Cerebellar nuclear complex (tissue), 1 donor: Measurements from ENCODE around the gene PLA2G6.
"Not testable (repeated sequence)": the region's sequence is repeated elsewhere in the genome, so short reads cannot be mapped to it uniquely, and the experiment has no call there.

Source experiments
- DNase-seq, 2 experiments: peaks; one replicate each; lab custom pipeline; 2025; lab: John Stamatoyannopoulos, UW

PLA2G6 gene

DNA sequence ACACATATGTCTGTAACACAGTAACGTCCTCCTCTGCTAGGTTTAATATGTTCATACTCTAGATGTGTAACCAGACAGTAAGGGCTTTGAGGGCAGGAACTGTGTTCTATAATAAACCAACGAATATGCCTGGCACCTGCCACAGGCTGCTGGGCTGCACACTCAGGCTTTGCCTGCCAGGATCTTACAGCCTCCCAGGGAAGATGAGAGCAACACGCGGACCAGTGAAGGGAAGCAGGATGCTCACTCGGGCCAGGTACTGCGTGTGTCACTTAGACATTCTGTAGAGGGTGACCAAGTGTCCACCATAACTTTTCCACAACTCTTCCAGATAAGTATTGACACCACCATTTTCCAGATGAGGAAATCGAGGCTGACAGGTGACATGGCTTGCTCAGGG lies 49.5 kb downstream of the PLA2G6 start:
- DNase-seq = no peak

- no peak for DNase-seq
These were observed 50.2 kb downstream of the PLA2G6 start for GRCh38 chr22:38131399-38131798.

DNA sequence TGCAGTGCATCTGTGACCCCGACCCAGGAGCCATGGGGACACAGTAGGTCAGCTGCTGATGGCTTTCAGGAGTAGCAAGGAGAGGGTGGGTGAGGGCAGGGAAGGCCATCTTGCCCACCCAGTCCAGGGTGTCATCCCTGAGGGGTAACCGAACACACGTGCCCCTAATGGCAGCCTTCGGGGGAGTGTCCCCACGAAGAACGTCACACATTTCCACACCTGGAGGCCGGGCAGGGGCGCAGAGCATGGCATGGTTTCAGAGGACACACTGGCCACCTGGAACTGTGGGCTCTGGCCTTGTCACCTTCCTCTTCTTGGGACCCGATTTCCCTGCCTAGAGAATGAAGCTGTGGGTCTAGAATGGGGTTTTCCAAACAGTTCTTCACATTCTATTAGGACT lies 51.8 kb downstream of the PLA2G6 start:
- DNase-seq = no peak

DNA sequence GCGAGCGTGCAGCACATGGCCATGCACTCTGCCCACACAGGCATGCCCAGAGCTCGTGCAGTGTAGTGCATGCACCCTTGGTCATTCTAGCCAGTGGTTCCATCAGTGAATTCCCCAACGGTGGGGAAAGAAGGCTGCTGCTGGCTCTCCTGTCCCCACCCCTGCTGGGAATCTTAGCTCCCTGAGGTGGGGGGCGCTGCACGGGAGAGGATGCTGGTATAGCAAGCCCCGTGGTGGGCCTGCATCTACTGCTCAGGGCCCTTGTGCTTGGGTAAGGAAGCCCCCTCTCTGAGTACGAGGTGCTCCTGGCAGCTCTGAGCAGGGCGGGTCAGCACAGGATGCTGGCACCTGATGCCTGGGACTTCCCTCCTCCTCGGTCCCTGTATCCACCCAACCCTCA lies 52.6 kb downstream of the PLA2G6 start:
- DNase-seq = no peak

DNA sequence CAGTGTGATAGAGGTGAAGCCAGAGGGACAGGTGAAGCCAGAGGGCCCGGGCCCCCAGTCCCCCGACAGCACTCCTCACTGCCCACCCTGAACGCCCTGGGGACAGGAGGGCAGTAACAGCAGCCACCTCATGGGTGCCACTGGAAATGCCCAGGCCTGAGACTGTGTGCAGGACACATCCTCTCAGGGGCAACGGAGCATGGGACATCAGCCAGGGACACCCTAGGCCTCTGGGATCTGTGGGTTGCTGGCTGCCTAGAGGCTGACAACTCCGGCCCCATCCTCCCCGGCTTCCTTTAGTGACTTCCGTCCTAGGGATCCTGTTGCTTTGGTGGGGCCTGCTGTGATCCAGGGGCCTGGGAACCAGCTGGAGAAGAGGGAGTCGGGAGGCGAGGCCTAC lies 53.8 kb downstream of the PLA2G6 start:
- DNase-seq = no peak

- no peak for DNase-seq
These were observed 54.5 kb downstream of the PLA2G6 start for GRCh38 chr22:38126928-38127668.

DNA sequence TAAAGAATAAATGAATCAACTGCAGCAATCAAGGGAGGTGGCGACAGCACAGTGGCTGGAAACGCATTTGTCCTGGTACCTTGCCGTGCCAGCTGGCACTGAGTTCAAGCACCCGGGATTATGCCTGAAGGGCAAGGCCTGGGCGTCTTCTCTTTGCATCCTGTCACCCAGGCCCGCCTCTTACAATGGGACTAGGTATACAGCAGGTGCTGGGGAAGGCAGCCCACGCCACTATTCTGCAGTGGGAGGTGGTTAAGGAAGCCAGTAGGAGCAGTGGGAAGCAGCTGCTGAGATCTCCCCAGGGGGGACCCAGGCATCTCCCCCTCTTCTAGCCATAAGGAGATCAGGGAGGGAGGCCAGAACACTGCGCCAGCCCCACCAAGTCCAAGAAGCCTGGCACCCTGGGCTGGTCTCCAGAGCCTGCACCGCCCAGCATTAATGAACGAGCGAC lies 55.9 kb downstream of the PLA2G6 start:
- DNase-seq = no peak

GRCh38 chr22:38125038-38125610 lies 56.5 kb downstream of the PLA2G6 start:
- DNase-seq = no peak

DNA sequence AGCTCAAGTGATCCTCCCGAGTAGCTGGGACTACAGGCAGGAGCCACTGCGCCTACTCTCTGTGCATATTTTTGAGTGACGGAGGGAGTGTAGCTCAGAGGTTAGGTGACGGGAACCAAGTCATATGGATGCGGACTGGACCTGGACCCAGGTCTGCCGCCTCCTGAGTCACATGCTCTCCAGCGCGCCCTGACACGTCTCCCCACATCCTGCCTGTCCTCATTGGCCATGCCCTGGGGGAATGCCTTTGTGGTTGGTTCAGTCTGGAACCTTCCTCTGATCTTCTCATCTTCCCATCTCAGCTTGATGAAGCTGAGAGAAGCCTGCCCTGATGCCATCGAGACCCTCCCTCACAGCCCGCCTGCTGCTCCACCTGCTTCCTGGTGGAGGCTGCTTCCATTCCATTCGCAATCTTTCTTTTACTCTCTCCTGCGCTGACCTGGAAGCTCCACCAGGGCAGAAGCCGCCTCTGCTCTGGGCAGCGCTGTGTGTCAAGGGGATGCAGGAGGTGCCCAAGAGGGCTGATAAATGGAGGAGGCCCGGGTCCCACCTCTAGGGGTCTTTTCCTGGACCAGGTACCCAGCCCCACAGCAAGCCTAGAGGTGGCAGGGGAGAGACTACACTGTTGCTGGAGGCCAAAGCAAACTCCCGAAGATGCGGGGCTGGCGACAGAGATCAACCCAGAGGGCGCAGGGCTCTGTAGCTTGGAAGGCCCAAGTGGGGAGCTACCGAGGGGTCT lies 57.2 kb downstream of the PLA2G6 start:
- no peak for DNase-seq

DNA sequence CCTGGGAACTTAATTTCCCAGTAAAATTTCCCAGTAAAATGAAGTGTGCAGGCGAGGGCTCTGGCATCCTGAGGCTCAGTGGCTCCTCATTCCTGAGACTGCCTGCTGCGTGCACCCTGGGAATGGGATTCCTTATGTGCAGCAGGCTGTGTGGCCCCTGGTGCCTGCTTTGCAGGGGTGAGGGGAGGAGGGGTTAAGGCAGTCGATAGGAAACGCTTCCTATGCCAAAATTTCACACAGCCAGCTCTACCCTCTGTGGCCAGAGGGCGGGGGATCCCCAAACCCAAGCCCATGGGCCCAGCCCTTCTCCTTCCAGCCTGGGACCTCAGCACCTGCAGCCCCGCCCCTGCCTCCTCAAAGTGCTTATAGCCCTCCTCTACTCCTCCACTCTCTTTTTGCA lies 59.0 kb downstream of the PLA2G6 start:
- DNase-seq = no peak

- DNase-seq = no peak
These were observed 61.1 kb downstream of the PLA2G6 start for GRCh38 chr22:38120359-38121110.

- not testable (repeated sequence) for DNase-seq
These were observed 62.9 kb downstream of the PLA2G6 start for GRCh38 chr22:38118747-38119146.

DNA sequence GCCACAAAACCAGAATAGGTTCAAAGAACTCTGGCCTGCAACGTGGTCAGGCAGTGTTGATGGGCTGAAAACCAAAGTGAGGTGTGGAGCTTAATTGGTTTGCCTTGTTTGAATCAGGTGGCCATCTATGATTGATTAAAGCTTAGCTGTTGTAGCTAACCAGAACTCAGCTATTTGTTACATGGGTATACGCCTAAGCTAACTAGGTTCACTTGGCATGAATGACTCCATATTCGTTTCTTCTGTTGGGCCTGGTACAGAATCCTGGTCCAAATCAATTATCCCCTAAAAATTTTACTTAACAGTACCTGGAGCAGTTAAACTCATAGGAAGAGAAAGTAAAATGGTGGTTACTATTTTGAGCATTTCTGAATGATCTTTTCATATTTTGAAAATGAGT lies 63.4 kb downstream of the PLA2G6 start:
- no peak for DNase-seq

GRCh38 chr22:38117556-38117955 lies 64.1 kb downstream of the PLA2G6 start:
- DNase-seq = not testable (repeated sequence)

DNA sequence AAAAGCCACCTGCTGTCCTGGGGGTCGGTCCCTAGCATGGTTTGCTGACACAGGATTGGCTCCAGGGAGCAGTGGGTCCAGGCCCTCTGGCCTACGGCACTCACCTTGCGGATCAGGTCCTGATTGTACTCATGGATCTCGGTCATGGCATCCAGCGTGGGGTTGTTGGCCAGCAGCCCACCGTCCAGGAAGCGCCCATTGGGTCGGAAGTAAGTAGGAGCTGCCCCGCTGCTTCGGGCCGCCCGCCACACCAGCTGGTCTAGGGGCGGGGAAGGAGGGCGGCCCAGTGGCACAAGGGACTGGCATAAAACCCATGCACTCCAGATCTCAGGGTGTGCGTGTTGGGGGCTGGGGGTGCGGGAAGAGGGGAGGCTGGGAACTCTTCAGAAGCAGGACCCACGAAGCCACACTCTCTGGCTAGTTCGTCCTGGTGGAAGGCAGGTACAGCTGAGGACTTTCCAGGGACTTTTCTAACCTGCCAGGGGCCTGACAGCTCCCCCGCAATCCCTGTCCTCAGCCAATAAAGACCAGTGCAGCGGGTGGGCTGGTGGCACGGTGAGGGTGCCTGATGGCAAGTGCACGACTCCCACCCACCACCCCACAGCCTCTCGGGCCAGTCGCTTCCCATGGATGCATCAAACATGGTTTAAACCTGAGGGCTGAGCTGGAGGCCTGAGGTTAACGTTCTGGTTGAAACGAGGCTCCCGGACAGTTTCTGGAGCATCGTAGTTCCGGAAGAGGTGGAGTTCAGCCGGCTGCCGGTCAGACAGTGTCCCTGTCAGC lies 66.0 kb downstream of the PLA2G6 start:
- peak in 1 of 2 experiments; percentile 7 for DNase-seq

- DNase-seq = peak in 1 of 2 experiments; percentile 53
These were observed 66.9 kb downstream of the PLA2G6 start for GRCh38 chr22:38114484-38115398.

GRCh38 chr22:38112381-38112780 lies 69.2 kb downstream of the PLA2G6 start:
- DNase-seq = no peak

- DNase-seq = no peak
These were observed 69.7 kb downstream of the PLA2G6 start for GRCh38 chr22:38111925-38112355.

DNA sequence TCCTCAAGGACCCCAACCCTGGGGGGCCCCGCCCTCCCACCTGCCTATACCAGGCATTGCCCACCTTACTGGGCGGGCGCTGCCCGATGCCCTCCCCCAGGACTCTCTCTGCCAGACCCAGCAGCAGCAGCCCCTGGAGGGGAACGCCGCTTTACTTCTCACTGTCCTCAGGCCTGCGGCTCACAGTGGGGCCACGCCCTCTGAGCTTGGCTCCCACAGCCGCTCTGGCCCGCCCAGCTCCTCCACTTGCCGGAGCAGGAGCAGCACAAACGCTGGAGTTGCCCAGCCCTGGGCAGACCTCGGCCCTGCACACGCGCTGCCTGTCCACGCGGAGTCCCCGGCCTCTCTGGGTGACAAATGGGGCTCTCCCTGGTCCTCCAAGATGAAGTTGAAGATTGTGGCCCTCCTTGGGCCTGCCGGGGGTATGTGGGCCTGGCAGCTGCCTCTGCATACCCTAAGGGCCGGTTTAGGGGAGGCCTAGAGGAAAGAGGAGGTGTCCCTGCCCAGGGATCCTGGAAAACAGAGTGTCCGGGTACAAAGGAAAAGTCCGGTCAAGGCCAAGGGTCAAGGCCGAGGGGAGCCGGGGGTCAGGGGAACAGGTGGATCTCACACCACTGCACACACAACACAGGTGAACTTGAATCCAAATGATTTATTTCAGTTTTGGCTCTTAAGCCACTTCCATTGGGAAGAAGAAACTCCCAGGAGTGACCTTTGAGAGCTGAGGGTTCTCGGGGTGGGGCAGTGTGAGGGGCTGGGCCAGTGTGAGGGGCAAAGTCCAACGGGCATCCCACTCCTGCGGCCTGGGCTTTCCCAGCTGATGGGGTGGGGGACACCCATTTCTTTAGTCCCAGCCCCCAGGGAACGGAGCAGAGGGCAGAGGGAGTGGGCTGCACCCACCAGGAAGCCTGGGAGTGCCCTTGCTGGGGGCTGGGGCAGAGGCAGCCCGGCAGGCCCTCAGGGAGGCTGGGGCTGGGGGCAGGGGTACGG lies 70.5 kb downstream of the PLA2G6 start:
- DNase-seq = no peak
